ENCODE data around the gene TAS2R5. TPM values are rescaled to one million over a fixed set of nuclear protein-coding genes. Genes with fewer than 3 reads are reported as not detected.

TAS2R5 gene
- total RNA-seq, 1 experiment from 2014 or later: 0.26 TPM

- intact Hi-C loops (cut with micrococcal nuclease): no loop called here
- Histone ChIP-seq H3F3A (ENCODE audit: low read length, unreplicated experiment) (no peaks in the 10 kb centered on the region), H3K4me2 (ENCODE audit: low read length) (no peak within 1 kb of the TSS), H3K4me1 (ENCODE audit: insufficient read depth, low read length) (no peaks in the 10 kb centered on the region), H3K36me3 (ENCODE audit: low read depth, low read length) (no peaks in the 10 kb centered on the region), H4K20me1 (ENCODE audit: low read length) (no peaks in the 10 kb centered on the region), H3K79me2 (ENCODE audit: low read length) (no peaks in the 10 kb centered on the region), H3K27ac (ENCODE audit: low read length) (no peak within 1 kb of the TSS), H3K9ac (ENCODE audit: low read length) (no peak within 1 kb of the TSS), H3K9me3 (ENCODE audit: low read length) (no peaks in the 10 kb centered on the region), H3K4me3 (ENCODE audit: low read length) (no peak within 1 kb of the TSS), H2AFZ (ENCODE audit: low read length) (no peak within 1 kb of the TSS), H3K27me3 (ENCODE audit: low read length) (no peaks in the 10 kb centered on the region), H3K9me2 (replicated peaks; ENCODE audit: low read length) (no peaks in the 10 kb centered on the region)
- CTCF ChIA-PET: no interaction called here
- no TSS peak for BruUV-seq (replicated peaks)
- POLR2A ChIA-PET (ENCODE audit: unreplicated experiment): no interaction called here
- DNase-seq (no peak), ATAC-seq (no peak)
- TF ChIP-seq EZH2 (IDR thresholded peaks at IDR 0.05; ENCODE audit: low read length, unreplicated experiment) (no peak), CTCF (conservative IDR thresholded peaks at IDR 0.05; ENCODE audit: low read depth, low read length) (no peak), EZH2phosphoT487 (IDR thresholded peaks at IDR 0.05; ENCODE audit: borderline replicate concordance, low read length) (no peak)
These were observed 13.6 kb upstream of the TAS2R5 start, which contains the start of gene TAS2R4 for GRCh38 chr7:141776374-141776773. Gene TAS2R4, plus strand, starts transcription at chr7:141776674. Its CDS starts 1,815 bp downstream, at chr7:141778489.

DNA sequence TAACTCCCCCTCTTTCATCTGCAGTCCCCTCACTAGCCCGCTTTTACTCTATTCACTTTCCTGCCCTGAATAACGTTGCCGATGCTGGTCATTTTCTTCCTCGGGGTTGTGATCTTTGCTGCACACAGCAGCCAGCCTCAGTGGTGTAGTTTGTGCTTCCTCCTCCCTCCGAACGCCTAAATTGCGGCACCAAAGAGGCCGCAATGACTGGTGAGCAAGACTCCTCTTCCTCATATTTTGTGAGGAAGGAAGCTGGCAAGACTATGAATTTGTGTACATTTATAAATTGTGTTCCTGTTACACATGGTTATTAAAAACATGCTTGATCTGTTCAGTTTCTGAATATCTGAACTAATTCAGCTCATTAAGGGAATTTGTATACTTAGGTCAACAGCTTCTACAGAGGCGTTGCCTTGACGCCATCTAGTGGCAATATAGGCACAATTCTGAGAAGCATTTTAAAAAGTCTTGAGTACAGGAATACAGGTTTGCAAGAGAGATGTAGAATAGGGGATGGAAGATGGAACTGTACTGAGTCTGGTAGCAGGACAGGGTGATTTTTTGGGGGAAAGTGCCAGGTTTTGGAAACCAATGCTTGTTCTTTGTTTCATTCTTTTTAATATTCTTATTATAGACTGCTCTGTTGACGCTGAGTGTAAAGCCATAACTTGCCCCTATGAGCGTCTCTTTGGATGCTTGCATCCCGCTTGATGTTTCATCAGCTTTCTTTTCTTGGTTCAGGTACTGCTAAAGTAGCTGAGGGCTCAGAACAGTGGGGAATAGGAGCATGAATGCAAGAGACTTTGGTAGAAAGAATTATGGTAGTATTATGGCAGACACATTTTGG is 4.1 kb upstream of the TAS2R5 start:
- ATAC-seq (peak; percentile 94), DNase-seq (peak; percentile 69)
- no peak overlapping the region for H3K4me3 ChIP-seq (ENCODE audit: low read length)
- H4K20me1 ChIP-seq (ENCODE audit: low read length): no peaks in the 10 kb centered on the region
- no peak overlapping the region for H3K27ac ChIP-seq (ENCODE audit: low read length)
- H3K36me3 ChIP-seq (ENCODE audit: low read depth, low read length): no peaks in the 10 kb centered on the region
- no peaks in the 10 kb centered on the region for H3K9me2 ChIP-seq (replicated peaks; ENCODE audit: low read length)
- no peaks in the 10 kb centered on the region for H3K27me3 ChIP-seq (ENCODE audit: low read length)
- POLR2A ChIA-PET (ENCODE audit: unreplicated experiment): no interaction called here
- H3K9ac ChIP-seq (ENCODE audit: low read length): no peak overlapping the region
- H3F3A ChIP-seq (ENCODE audit: low read length, unreplicated experiment): no peaks in the 10 kb centered on the region
- H3K9me3 ChIP-seq (ENCODE audit: low read length): no peaks in the 10 kb centered on the region
- no peaks in the 10 kb centered on the region for H3K79me2 ChIP-seq (ENCODE audit: low read length)
- H3K4me1 ChIP-seq (ENCODE audit: insufficient read depth, low read length): no peaks in the 10 kb centered on the region
- intact Hi-C loops (cut with micrococcal nuclease): loop anchor here (1.0 kb wide), 2 partner anchors 31 to 132 kb away; no protein-coding TSS in a partner anchor
- no TSS peak for BruUV-seq (replicated peaks)
- TF ChIP-seq CTCF (conservative IDR thresholded peaks at IDR 0.05; ENCODE audit: low read depth, low read length) (peak; percentile 91), EZH2 (IDR thresholded peaks at IDR 0.05; ENCODE audit: low read length, unreplicated experiment) (no peak)
- no peak overlapping the region for H2AFZ ChIP-seq (ENCODE audit: low read length)
- CTCF ChIA-PET: interaction anchor here (0.7 to 1.1 kb wide), 3 partner anchors 48 to 136 kb away, joined by 4 to 13 read pairs (median 7); partner anchors contain the start of gene SSBP1
- no peak overlapping the region for H3K4me2 ChIP-seq (ENCODE audit: low read length)

DNA sequence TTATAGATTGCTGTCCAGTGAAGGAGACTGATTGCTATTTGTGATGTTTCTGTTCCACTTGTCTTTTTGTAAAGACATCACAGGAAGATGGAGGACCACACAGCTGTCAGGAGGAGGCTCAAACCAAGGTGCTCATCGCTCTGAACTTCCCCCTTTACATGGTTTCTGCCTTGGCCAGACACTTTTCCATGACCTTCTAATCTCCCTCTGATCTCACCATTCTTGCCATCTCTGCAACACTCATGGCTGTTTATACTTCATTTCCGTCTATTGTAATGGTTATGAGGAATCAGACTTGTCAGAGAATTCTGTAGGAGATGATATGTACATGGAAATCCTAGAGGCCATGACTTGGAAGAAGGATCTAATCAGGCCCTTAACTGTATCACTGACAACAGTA is 1.7 kb upstream of the TAS2R5 start:
- no peak for DNase-seq
- Histone ChIP-seq H3K4me3 (ENCODE audit: low read length) (no peak overlapping the region), H3K9me3 (ENCODE audit: low read length) (no peaks in the 10 kb centered on the region), H3K9me2 (replicated peaks; ENCODE audit: low read length) (no peaks in the 10 kb centered on the region), H3K4me1 (ENCODE audit: insufficient read depth, low read length) (no peaks in the 10 kb centered on the region), H3K36me3 (ENCODE audit: low read depth, low read length) (no peaks in the 10 kb centered on the region), H3K4me2 (ENCODE audit: low read length) (no peak overlapping the region), H2AFZ (ENCODE audit: low read length) (no peak overlapping the region), H3F3A (ENCODE audit: low read length, unreplicated experiment) (no peaks in the 10 kb centered on the region), H3K27ac (ENCODE audit: low read length) (no peak overlapping the region), H3K27me3 (ENCODE audit: low read length) (no peaks in the 10 kb centered on the region), H3K9ac (ENCODE audit: low read length) (no peak overlapping the region), H4K20me1 (ENCODE audit: low read length) (no peaks in the 10 kb centered on the region), H3K79me2 (ENCODE audit: low read length) (no peaks in the 10 kb centered on the region)
- TF ChIP-seq EZH2 (IDR thresholded peaks at IDR 0.05; ENCODE audit: low read length, unreplicated experiment) (no peak), EZH2phosphoT487 (IDR thresholded peaks at IDR 0.05; ENCODE audit: borderline replicate concordance, low read length) (no peak), CTCF (conservative IDR thresholded peaks at IDR 0.05; ENCODE audit: low read depth, low read length) (no peak)
- no TSS peak for BruUV-seq (replicated peaks)
- ChIA-PET CTCF (no interaction called here), POLR2A (ENCODE audit: unreplicated experiment) (no interaction called here)
- ATAC-seq: no peak
- intact Hi-C loops (cut with micrococcal nuclease): no loop called here
